ENCODE measurements around the gene HIRIP3.

The HIRIP3 gene

GRCh38 chr16:29943846-29944799 is 51.3 kb downstream of the HIRIP3 start:
- TF ChIP-seq REST (IDR thresholded peaks at IDR 0.05; ENCODE audit: low read depth) = no peak
- 0 out of 2 replicates have a peak, but pooled peaks have one; percentile 17 for TF ChIP-seq YY1 (IDR thresholded peaks at IDR 0.05; ENCODE audit: low read depth)
- no peak for TF ChIP-seq CEBPB (IDR thresholded peaks at IDR 0.05)
- no peak for TF ChIP-seq MAX (IDR thresholded peaks at IDR 0.05)
- TF ChIP-seq RAD21 (IDR thresholded peaks at IDR 0.05; ENCODE audit: low read depth) = no peak; the same call in 1 of the 2 replicates
- TF ChIP-seq NFIC (IDR thresholded peaks at IDR 0.05) = peak; percentile 18; the same call in 1 of the 2 replicates
- TF ChIP-seq EP300 (IDR thresholded peaks at IDR 0.05; ENCODE audit: borderline replicate concordance) = peak; percentile 59; the same call in 1 of the 2 replicates
- TF ChIP-seq TEAD4 (IDR thresholded peaks at IDR 0.05) = peak; percentile 92
- TF ChIP-seq ZBTB7A (IDR thresholded peaks at IDR 0.05; ENCODE audit: low read depth) = no peak
- TF ChIP-seq EGR1 (IDR thresholded peaks at IDR 0.05) = peak; percentile 81
- 0 out of 2 replicates have a peak, but pooled peaks have one; percentile 41 for TF ChIP-seq TCF12 (IDR thresholded peaks at IDR 0.05; ENCODE audit: low read depth)
- TF ChIP-seq USF1 (IDR thresholded peaks at IDR 0.05) = no peak
- no peak for TF ChIP-seq FOXM1 (IDR thresholded peaks at IDR 0.05; ENCODE audit: borderline replicate concordance, low read depth)
- TF ChIP-seq CREB1 (IDR thresholded peaks at IDR 0.05; ENCODE audit: low read depth) = no peak
- no peak for TF ChIP-seq TAF1 (IDR thresholded peaks at IDR 0.05; ENCODE audit: low read depth)
